Measurements from ENCODE around the gene BICD2. TPM values are rescaled to one million over a fixed set of nuclear protein-coding genes. Genes with fewer than 3 reads are reported as not detected.
A peak's percentile ranks its signal among the peaks of the same experiment; 100 is the strongest.

The BICD2 gene
- total and polyA plus RNA-seq, 9 of the 15 experiments (the other 6 are each of a cell fraction or from before 2014, with no cell fraction given), result 3.6 to 23.4 (median 11.8) TPM

DNA sequence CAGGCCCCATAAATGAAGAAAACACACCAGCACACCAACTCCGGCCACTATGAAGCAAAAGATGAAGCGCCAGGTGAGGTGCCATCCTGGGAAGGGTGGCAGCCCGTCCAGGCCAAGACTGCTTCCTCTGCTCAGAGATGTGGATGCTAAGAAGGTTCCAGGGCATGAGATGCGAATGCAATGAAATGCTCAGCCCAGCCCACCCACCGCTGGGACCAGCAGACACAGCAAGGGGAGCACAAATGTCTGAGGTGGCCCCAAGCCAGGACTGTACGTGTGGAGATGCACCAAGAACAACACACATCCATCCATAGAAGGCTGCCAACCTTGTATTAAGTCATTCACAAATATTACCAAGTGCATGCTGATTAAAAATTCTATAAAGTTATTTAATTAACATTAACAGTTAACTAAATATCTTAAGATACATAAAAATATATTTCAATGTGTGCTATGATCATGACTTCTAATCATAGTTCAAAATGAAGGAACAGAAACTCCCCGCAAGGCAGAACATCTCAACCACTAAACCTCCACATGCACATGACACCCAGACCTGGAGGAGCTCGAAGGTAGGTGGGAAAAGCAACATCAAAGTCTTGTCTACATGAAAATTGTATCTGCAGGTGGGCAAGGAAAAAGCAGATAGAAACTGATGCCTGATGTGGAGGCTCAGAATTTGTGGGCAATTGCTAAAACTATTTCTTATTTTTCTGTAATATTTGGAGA is 43.7 kb downstream of the BICD2 start (continued):
- TF ChIP-seq, protein P1, sequence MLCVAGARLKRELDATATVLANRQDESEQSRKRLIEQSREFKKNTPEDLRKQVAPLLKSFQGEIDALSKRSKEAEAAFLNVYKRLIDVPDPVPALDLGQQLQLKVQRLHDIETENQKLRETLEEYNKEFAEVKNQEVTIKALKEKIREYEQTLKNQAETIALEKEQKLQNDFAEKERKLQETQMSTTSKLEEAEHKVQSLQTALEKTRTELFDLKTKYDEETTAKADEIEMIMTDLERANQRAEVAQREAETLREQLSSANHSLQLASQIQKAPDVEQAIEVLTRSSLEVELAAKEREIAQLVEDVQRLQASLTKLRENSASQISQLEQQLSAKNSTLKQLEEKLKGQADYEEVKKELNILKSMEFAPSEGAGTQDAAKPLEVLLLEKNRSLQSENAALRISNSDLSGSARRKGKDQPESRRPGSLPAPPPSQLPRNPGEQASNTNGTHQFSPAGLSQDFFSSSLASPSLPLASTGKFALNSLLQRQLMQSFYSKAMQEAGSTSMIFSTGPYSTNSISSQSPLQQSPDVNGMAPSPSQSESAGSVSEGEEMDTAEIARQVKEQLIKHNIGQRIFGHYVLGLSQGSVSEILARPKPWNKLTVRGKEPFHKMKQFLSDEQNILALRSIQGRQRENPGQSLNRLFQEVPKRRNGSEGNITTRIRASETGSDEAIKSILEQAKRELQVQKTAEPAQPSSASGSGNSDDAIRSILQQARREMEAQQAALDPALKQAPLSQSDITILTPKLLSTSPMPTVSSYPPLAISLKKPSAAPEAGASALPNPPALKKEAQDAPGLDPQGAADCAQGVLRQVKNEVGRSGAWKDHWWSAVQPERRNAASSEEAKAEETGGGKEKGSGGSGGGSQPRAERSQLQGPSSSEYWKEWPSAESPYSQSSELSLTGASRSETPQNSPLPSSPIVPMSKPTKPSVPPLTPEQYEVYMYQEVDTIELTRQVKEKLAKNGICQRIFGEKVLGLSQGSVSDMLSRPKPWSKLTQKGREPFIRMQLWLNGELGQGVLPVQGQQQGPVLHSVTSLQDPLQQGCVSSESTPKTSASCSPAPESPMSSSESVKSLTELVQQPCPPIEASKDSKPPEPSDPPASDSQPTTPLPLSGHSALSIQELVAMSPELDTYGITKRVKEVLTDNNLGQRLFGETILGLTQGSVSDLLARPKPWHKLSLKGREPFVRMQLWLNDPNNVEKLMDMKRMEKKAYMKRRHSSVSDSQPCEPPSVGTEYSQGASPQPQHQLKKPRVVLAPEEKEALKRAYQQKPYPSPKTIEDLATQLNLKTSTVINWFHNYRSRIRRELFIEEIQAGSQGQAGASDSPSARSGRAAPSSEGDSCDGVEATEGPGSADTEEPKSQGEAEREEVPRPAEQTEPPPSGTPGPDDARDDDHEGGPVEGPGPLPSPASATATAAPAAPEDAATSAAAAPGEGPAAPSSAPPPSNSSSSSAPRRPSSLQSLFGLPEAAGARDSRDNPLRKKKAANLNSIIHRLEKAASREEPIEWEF (CRISPR knock-in tag; IDR thresholded peaks at IDR 0.05), result no peak
- TF ChIP-seq ATF1 (CRISPR knock-in tag; IDR thresholded peaks at IDR 0.05) (no peak), ATF1 (tag; IDR thresholded peaks at IDR 0.05) (no peak)

GRCh38 chr9:92720209-92720765 is 44.3 kb downstream of the BICD2 start:
- 94% methylated on average over 19 of the region's 24 CpGs for WGBS (ENCODE audit: insufficient coverage, low coverage, missing lambda C conversion rate)
- Histone ChIP-seq H3K79me2 (ENCODE audit: control insufficient read depth, insufficient read depth, low read length) (no peaks in the 10 kb centered on the region), H3K9ac (ENCODE audit: insufficient read depth in 1 of 2, low read depth in 2 of 2, low read length in 2 of 2) (peak overlapping the region in 1 of 2 experiments; percentile 35; a peak in 1 of 4 replicates), H3K27ac (ENCODE audit: extremely low read depth, low read depth, low read length) (no peak overlapping the region), H3K4me2 (ENCODE audit: insufficient read depth, low read length) (no peak overlapping the region), H2AFZ (ENCODE audit: low read depth, low read length) (no peak overlapping the region), H3K9me1 (ENCODE audit: control insufficient read depth, insufficient read depth, low read length) (no peaks in the 10 kb centered on the region), H3K4me1 (replicated peaks in 1 of 2; ENCODE audit: control insufficient read depth in 2 of 2, insufficient read depth in 2 of 2, low read length in 2 of 2) (peaks cover 8 to 15% of the 10 kb centered on the region in 2 experiments), H3K27me3 (ENCODE audit: control insufficient read depth in 2 of 2, insufficient read depth in 2 of 2, low read length in 2 of 2) (no peaks in the 10 kb centered on the region), H3K9me3 (replicated peaks; ENCODE audit: control insufficient read depth, insufficient read depth, low read depth, low read length) (no peaks in the 10 kb centered on the region), H3K4me3 (no peak overlapping the region), H3K36me3 (ENCODE audit: control insufficient read depth, insufficient read depth, low read length) (peaks cover 80% of the 10 kb centered on the region; the same call in 2 of the 3 replicates), H4K20me1 (replicated peaks; ENCODE audit: control insufficient read depth, insufficient read depth, low read length) (peaks cover 19% of the 10 kb centered on the region)
- POLR2A ChIA-PET, result interaction anchor here (0.7 kb wide), 1 partner anchor 1196 kb away, joined by 3 read pairs; no protein-coding TSS in a partner anchor
- no TSS peak for BruUV-seq (replicated peaks)
- in situ Hi-C loops (cut with MboI), result no loop called here
- ATAC-seq (no peak), FAIRE-seq (no peak), DNase-seq (ENCODE audit: extremely low read depth in 1 of 4, low spot score in 3 of 4) (no peak)
- intact Hi-C loops (cut with micrococcal nuclease), result no loop called here
- TF ChIP-seq ZNF165 (CRISPR knock-in tag; IDR thresholded peaks at IDR 0.05; ENCODE audit: borderline replicate concordance), result no peak
- CTCF ChIA-PET (ENCODE audit: low intra/inter-chr PET ratio), result no interaction called here
